Heart right ventricle (tissue), 16 donors: ENCODE data around the gene HSPB9. TPM values are rescaled to one million over a fixed set of nuclear protein-coding genes. Genes with fewer than 3 reads are reported as not detected.
A peak's percentile ranks its signal among the peaks of the same experiment; 100 is the strongest.

Experiments used
- ATAC-seq, 8 donors: fragments of 200-7000 bp; cut with Tn5 transposase; one replicate each; pipeline ENCODE4 v1.9.1; 2020; ENCODE audit warnings: mild to moderate bottlenecking in 8 of 8, moderate library complexity in 8 of 8, moderate number of reproducible peaks in 1 of 8
- DNase-seq, 2 donors: peaks; one replicate each; pipeline ENCODE4 v3.0.0-alpha.2; 2020
- H3K27ac ChIP-seq, 10 donors: fragments of 200-600 bp; sonication (generic) in 2 of 10; one replicate each; pipeline versions ENCODE4 v1.5.0 to v1.8.0; 2020 to 2022; ENCODE audit warnings: mild to moderate bottlenecking in 3 of 10
- H3K27me3 ChIP-seq, 7 donors: fragments of 200-600 bp; one replicate each; pipeline ENCODE4 v1.8.0; 2021 to 2022; ENCODE audit warnings: mild to moderate bottlenecking in 2 of 7
- H3K36me3 ChIP-seq, 9 donors: fragments of 200-600 bp; sonication (generic) in 1 of 9; one replicate each; pipeline versions ENCODE4 v1.5.0 to v1.8.0; 2020 to 2022; ENCODE audit warnings: mild to moderate bottlenecking in 2 of 9
- H3K4me1 ChIP-seq, 9 donors: fragments of 200-600 bp; sonication (generic) in 1 of 9; one replicate each; pipeline versions ENCODE4 v1.5.0 to v1.8.0; 2020 to 2022; ENCODE audit warnings: mild to moderate bottlenecking in 4 of 9
- H3K4me3 ChIP-seq, 10 donors: fragments of 200-600 bp; sonication (generic) in 2 of 10; one replicate each; pipeline versions ENCODE4 v1.5.0 to v1.8.0; 2020 to 2022; ENCODE audit warnings: mild to moderate bottlenecking in 7 of 10, moderate library complexity in 2 of 10
- H3K9me3 ChIP-seq, 11 donors: fragments of 200-600 bp in 10 of 11; sonication (generic) in 2 of 11; one replicate each; pipeline versions ENCODE4 v1.5.0 to v1.8.0; 2013 to 2022; ENCODE audit warnings: mild to moderate bottlenecking in 2 of 11, control low read depth in 1 of 11, moderate library complexity in 1 of 11
- CTCF ChIP-seq, 9 donors: fragments of 200-600 bp; sonication (generic) in 2 of 9; IDR thresholded peaks; one replicate each; pipeline versions ENCODE4 v1.5.0 to v1.8.0; 2021 to 2022; ENCODE audit warnings: antibody characterized with exemption in 9 of 9, mild to moderate bottlenecking in 5 of 9, moderate library complexity in 1 of 9
- WGBS, 2 donors: extraction: QIAGEN DNeasy Blood & Tissue Kit; methylation state at CpG; one replicate each; pipeline ENCODE4 v1.1.7; 2013; ENCODE audit warnings: inconsistent platforms in 1 of 2; 5-methylcytosine and 5-hydroxymethylcytosine counted together
- intact Hi-C, 10 donors: fragments of 100-400 bp; cut with DNase I; formaldehyde crosslinking; loops; one replicate each; pipeline versions ENCODE4 v1.11.1 to v1.14.2; 2022
- polyA plus RNA-seq, 2 donors: library from polyadenylated mRNA; stranded (reverse); fragments of 200-250 nt; gene quantifications; one replicate each; pipeline ENCODE4 v1.2.3, GENCODE V29; 2013
- total RNA-seq, 10 donors: library from RNA; stranded (reverse); fragmentation: NEBNext Ultra II Directional in 3 of 10; extraction: Animal tissue kit (Norgen Biotek cat#: 25700) in 3 of 10; gene quantifications; one replicate each; pipeline versions ENCODE4 v1.2.1 to v1.2.4, GENCODE V29; 2021 to 2023
- donor health status: Arrhythmogenic right ventricular cardiomyopathy.
- donor health status: ischemic (EF 13 %, LVEDD 7.1; RV severe dilation, severe dysfunction).
- donor health status: healthy with polysubstance abuse.
- donor health status: DM: no; HTN: yes; CAD: no.
- donor health status: DM: no; HTN: no; CAD: no.
- donor health status: ischemic (EF 25% LVEDD 6.9; RV normal size, moderate dysfunction).
- donor health status: ischemic (EF 25% LVEDD 5.7; RV mildly dilated, moderate dysfunction).
- donor health status: healthy.
- donor health status: DM: yes; HTN: yes; CAD: no.
- donor health status: Ischemic cardiomyopathy.
- donor health status: ischemic (EF 35%, LVEDD 5.7; RV mildly dilated, moderate dysfunction).
- donor health status: nonischemic (EF 11% LVEDD 7.7; RV severe dilation, severe dysfunction).
- donor health status: DM: yes; HTN: yes; CAD: no.
- donor health status: PGD.
- donor health status: ischemic (EF 29% LVEDD 5.4; RV normal size, mild dysfunction).
- donor health status: nonischemic (EF 23%, LVEDD 6.1; RV moderate dilation, normal function).

Gene HSPB9
- total and polyA plus RNA-seq, 12 donors = 0.01 to 0.29 (median 0.23) TPM; not detected in 9

GRCh38 chr17:42097691-42098631, 24.6 kb upstream of the HSPB9 start, which contains the start of gene ZNF385C:
Gene ZNF385C, minus strand, starts transcription at chr17:42098473. Its CDS starts 35,417 bp downstream, at chr17:42063056.
- Histone ChIP-seq H3K36me3 (peaks cover 0 to 11% (median 0%) of the 10 kb centered on the region in 9 donors), H3K27ac (no peak within 1 kb of the TSS), H3K4me3 (peak within 1 kb of the TSS in 1 of 10 donors; percentile 5), H3K9me3 (no peaks in the 10 kb centered on the region), H3K4me1 (peaks cover 0 to 17% (median 10%) of the 10 kb centered on the region in 9 donors), H3K27me3 (peaks cover 5 to 36% (median 32%) of the 10 kb centered on the region in 7 donors)
- TF ChIP-seq CTCF (IDR thresholded peaks at IDR 0.05) = no peak
- WGBS, 2 donors = 10% methylated on average over 46 to 52 of the region's 52 CpGs
- no peak for DNase-seq
- intact Hi-C loops = loop anchor here in 1 of 10 donors (5.0 kb wide), 2 partner anchors 36 to 136 kb away; no protein-coding TSS in a partner anchor
- ATAC-seq = no peak

- DNase-seq = no peak
- intact Hi-C loops = loop anchor here in 1 of 10 donors (5.0 kb wide), 2 partner anchors 37 to 137 kb away; no protein-coding TSS in a partner anchor
- 66 to 73% methylated on average over 14 of the region's 14 CpGs for WGBS, 2 donors
Observed at GRCh38 chr17:42098730-42099399, 23.7 kb upstream of the HSPB9 start.

GRCh38 chr17:42101513-42102292, 20.9 kb upstream of the HSPB9 start:
- H3K9me3 ChIP-seq = no peaks in the 10 kb centered on the region
- H3K27ac ChIP-seq = no peak overlapping the region
- peak; percentile 69 to 89 (median 83) for TF ChIP-seq CTCF (IDR thresholded peaks at IDR 0.05)
- H3K4me3 ChIP-seq = no peak overlapping the region
- intact Hi-C loops = loop anchor here in 7 of 10 donors (2.0 to 10.0 kb wide), 6 partner anchors 34 to 139 kb away; partner anchors contain the start of genes NKIRAS2 (in 2 of the 7) and CNP (in 1 of the 7)
- H3K4me1 ChIP-seq = peaks cover 0 to 17% (median 10%) of the 10 kb centered on the region in 9 donors
- peaks cover 0 to 48% (median 0%) of the 10 kb centered on the region in 9 donors for H3K36me3 ChIP-seq
- 35 to 37% methylated on average over 14 of the region's 14 CpGs for WGBS, 2 donors
- H3K27me3 ChIP-seq = peaks cover 2 to 21% (median 19%) of the 10 kb centered on the region in 7 donors
- DNase-seq = peak; percentile 71 to 85
- ATAC-seq = peak; percentile 63 to 87 (median 82)

More at GRCh38 chr17:42098730-42099399, 23.7 kb upstream of the HSPB9 start:
- ATAC-seq = no peak
- no peak for TF ChIP-seq CTCF (IDR thresholded peaks at IDR 0.05)
- H3K36me3 ChIP-seq = peaks cover 0 to 20% (median 0%) of the 10 kb centered on the region in 9 donors
- no peaks in the 10 kb centered on the region for H3K9me3 ChIP-seq
- peak overlapping the region in 1 of 10 donors; percentile 5 for H3K4me3 ChIP-seq
- peaks cover 5 to 36% (median 32%) of the 10 kb centered on the region in 7 donors for H3K27me3 ChIP-seq
- peaks cover 0 to 17% (median 10%) of the 10 kb centered on the region in 9 donors for H3K4me1 ChIP-seq
- H3K27ac ChIP-seq = no peak overlapping the region
